NCI-H1105 (cell line): ENCODE results near the gene CACFD1.

Source experiments
- DNase-seq: peaks from one replicate; lab custom pipeline; 2025; lab: John Stamatoyannopoulos, UW

CACFD1 gene

DNA sequence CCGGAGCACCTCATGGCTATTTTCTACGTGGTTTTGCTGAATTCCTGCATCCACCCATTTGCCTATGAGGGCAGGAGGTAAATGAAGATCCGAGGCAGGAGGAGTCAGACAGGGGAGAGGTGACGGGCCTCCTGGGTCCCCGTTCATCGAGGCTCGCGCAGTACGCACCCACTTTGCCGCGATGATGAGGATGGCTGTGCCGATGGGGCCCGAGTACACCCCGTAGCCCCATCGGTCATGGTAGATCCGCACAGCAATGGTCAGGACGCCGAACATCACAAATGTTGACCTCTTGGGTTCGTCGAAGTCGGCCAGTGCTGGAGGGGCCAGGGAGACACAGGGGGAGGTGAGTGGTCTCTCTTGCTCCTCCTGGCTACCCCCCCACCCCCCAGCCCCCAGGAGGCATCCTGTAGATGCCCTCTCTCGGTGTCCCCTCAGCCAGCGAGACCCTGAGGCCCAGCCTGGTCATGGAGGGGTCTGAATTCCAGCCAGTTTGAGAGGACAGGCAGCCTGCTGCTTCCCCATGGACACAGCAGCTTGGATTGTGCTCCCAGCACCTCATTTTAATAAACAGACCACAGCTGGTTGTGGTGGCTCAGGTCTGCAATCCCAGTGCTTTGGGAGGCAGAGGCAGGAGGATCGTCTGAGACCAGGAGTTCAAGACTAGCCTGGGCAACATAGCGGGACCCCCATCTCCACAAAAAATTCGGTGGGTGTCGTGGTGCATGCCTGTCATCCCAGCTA is 59.1 kb downstream of the CACFD1 start:
- no peak for DNase-seq

GRCh38 chr9:133519693-133520092 is 59.9 kb downstream of the CACFD1 start:
- DNase-seq, result no peak

- no peak for DNase-seq
Observed at GRCh38 chr9:133520121-133520835, 60.5 kb downstream of the CACFD1 start.
